Measurements from ENCODE around the gene FLOT2. TPM values are rescaled to one million over a fixed set of nuclear protein-coding genes. Genes with fewer than 3 reads are reported as not detected.

FLOT2 gene
- polyA plus RNA-seq, 1 experiment: 86.0 TPM

DNA sequence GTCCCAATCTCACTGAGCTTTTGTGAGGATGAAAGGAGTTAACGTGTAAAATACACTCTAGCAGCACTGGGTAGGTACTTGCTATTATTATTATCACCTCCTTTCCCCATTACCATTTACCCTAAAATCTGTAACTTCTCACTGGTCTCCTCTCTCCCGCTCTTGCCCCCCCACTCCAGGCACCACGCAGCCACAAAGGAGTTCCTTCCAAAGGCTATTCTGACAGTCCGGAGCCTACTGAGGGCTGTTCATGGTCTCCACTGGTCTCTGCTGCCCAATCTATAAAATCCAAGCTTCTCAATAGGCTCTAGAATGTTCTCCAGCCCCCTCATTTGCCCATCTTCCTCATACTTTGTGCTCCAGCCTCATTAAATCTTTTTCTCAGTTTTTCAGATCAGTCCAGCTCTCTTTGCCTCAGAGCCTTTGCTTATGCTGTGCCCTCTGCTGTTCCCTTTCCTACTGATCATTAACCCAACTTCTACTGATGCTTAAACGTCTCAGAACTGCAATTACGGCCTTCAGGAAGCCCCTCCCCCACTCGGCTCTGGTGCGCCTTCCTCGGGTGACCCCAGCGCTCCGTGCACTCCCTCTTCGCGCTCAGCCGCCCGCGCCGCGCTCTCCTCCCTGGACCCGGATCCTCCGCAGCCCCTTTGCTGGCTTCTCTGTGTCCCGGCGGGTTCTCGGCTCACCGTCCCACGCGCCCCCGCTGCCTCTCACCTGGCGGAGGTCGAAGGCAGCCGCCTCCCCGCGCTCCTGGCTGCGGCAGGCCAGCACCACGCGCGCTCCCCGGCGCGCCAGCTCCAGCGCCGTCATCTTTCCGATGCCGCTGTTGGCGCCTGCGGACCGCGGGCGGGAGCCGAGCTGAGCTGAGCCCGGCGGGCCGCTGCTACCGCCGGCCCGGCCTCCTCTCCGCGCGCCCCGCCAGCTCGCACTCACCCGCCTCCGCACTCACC lies 4.6 kb upstream of the FLOT2 start:
- DNase-seq (ENCODE audit: low read depth): no peak
- Histone ChIP-seq H3K4me3 (ENCODE audit: low read depth, low read length) (peak overlapping the region; percentile 57), H3K36me3 (ENCODE audit: control insufficient read depth, insufficient read depth, low read length) (peaks cover 10% of the 10 kb centered on the region), H3K27me3 (ENCODE audit: control insufficient read depth, insufficient read depth, low read length) (no peaks in the 10 kb centered on the region)
- TF ChIP-seq, protein P1, sequence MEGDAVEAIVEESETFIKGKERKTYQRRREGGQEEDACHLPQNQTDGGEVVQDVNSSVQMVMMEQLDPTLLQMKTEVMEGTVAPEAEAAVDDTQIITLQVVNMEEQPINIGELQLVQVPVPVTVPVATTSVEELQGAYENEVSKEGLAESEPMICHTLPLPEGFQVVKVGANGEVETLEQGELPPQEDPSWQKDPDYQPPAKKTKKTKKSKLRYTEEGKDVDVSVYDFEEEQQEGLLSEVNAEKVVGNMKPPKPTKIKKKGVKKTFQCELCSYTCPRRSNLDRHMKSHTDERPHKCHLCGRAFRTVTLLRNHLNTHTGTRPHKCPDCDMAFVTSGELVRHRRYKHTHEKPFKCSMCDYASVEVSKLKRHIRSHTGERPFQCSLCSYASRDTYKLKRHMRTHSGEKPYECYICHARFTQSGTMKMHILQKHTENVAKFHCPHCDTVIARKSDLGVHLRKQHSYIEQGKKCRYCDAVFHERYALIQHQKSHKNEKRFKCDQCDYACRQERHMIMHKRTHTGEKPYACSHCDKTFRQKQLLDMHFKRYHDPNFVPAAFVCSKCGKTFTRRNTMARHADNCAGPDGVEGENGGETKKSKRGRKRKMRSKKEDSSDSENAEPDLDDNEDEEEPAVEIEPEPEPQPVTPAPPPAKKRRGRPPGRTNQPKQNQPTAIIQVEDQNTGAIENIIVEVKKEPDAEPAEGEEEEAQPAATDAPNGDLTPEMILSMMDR (IDR thresholded peaks at IDR 0.05; ENCODE audit: insufficient read depth, low read depth, low read length): no peak
- CTCF ChIA-PET: interaction anchor here (0.6 to 3.4 kb wide), 17 partner anchors 10 to 279 kb away, joined by 3 to 22 read pairs (median 4); no protein-coding TSS in a partner anchor
- POLR2A ChIA-PET: no interaction called here

DNA sequence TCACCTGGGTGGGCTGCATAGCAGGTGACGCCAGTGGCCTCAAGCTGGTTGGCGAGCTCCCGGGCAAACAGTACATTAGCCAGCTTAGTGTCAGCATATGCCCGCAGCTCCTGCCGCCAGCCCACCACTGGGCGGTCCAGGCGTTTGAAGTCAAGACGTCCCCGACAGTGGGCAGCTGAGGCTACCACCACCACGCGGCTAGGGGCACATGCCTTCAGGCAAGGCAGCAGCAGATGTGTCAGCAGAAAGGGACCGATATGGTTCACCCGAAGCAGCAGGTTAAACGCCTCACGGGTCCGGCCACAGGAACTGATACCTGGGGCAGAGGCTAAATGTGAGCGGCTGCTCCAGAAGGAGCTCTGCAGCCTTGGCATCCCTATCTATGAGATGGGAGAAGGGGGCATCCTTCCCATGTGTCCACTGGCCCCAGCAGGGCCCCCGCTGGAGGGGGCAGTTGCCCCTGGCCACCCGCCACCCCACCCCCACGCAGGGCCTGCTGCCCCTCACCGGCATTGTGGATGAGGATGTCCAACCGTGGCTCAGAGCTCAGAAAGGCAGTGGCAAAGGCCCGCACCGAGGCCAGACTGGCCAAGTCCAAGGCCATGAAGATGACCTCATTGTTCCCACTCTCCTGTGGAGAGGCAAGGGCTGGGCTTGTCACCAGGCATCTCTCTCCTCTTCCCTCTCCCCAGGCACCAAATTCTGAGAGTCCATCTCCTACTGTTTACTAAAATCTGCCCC lies 3.6 kb upstream of the FLOT2 start:
- H3K27me3 ChIP-seq (ENCODE audit: control insufficient read depth, insufficient read depth, low read length): no peaks in the 10 kb centered on the region
- peaks cover 2% of the 10 kb centered on the region; the same call in 1 of the 2 replicates for H3K36me3 ChIP-seq (ENCODE audit: control insufficient read depth, insufficient read depth, low read length)
- POLR2A ChIA-PET: no interaction called here
- TF ChIP-seq, protein P1 (IDR thresholded peaks at IDR 0.05; ENCODE audit: insufficient read depth, low read depth, low read length): no peak
- H3K4me3 ChIP-seq (ENCODE audit: low read depth, low read length): no peak overlapping the region
- no peak for DNase-seq (ENCODE audit: low read depth)
- CTCF ChIA-PET: interaction anchor here (0.6 to 3.4 kb wide), 8 partner anchors 15 to 671 kb away, joined by 3 to 22 read pairs (median 4); no protein-coding TSS in a partner anchor

DNA sequence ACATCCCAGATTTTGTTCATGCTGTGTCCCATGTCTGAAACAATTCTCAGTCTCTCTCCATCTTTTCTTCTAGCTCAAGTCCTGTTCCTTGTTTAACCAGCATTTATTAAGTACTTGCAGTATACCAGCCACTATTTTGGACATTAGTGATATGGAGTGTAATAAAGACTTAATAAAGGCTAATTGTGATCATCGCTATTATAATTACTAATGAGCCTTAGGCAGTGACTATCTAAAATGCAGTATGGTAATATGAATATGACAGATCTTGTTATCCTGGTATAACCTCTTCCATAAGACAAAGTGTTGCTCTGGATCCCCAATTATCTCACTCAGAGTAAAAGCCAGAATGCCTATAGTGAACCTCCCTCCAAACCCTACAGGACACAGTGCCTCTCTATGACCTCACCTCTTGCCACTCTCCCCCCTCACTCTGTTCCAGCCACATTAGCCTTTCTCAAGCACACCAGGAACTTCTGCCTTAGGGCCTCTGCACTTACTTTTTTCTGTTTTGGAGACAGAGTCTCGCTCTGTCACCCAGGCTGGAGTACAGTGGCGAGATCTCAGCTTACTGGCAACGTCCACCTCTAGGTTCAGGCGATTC lies 1.8 kb upstream of the FLOT2 start:
- no peak overlapping the region for H3K4me3 ChIP-seq (ENCODE audit: low read depth, low read length)
- TF ChIP-seq, protein P1 (IDR thresholded peaks at IDR 0.05; ENCODE audit: insufficient read depth, low read depth, low read length): no peak
- CTCF ChIA-PET: interaction anchor here (0.7 to 1.8 kb wide), 7 partner anchors 9 to 172 kb away, joined by 3 to 9 read pairs (median 3); partner anchors contain the start of gene TLCD1
- POLR2A ChIA-PET: interaction anchor here (0.6 kb wide), 1 partner anchor 174 kb away, joined by 3 read pairs; no protein-coding TSS in a partner anchor
- H3K27me3 ChIP-seq (ENCODE audit: control insufficient read depth, insufficient read depth, low read length): no peaks in the 10 kb centered on the region
- DNase-seq (ENCODE audit: low read depth): no peak
- no peaks in the 10 kb centered on the region for H3K36me3 ChIP-seq (ENCODE audit: control insufficient read depth, insufficient read depth, low read length)

DNA sequence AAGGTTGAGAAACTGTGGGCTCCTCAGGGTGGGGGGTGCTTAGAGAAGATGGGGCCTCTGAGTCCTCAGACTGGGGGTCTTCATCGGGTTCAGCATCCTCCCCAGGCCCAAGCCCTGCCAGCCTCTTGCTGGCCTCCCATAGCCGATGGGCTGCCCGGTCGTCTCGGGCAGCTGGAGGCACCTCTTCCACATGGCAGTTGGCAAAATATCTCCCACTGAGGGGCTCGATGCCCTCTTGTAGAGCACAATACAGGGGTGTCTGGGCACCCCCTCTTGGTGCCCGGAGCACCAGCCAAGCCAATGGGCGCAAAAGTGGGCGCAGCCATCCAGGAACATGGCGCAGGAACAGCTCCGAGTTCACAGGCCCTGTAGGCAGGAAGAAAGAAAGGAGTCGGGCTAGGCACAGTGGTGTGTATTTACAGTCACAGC lies 1.0 kb upstream of the FLOT2 start:
- H3K27me3 ChIP-seq (ENCODE audit: control insufficient read depth, insufficient read depth, low read length): no peaks in the 10 kb centered on the region
- H3K4me3 ChIP-seq (ENCODE audit: low read depth, low read length): no peak overlapping the region
- CTCF ChIA-PET: interaction anchor here (0.7 to 2.2 kb wide), 12 partner anchors 10 to 218 kb away, joined by 3 to 9 read pairs (median 5); partner anchors contain the start of gene TLCD1
- POLR2A ChIA-PET: interaction anchor here (0.6 to 0.7 kb wide), 2 partner anchors 71 to 170 kb away, joined by 3 to 5 read pairs; no protein-coding TSS in a partner anchor
- TF ChIP-seq, protein P1 (IDR thresholded peaks at IDR 0.05; ENCODE audit: insufficient read depth, low read depth, low read length): no peak
- no peak for DNase-seq (ENCODE audit: low read depth)
- H3K36me3 ChIP-seq (ENCODE audit: control insufficient read depth, insufficient read depth, low read length): no peaks in the 10 kb centered on the region

All from BJ (cell line).